Activated gamma-delta T cell treated with Interleukin-2 at 50 U/mL for 16 hours (primary cell): ENCODE data around the gene HSD17B1.
A peak's percentile ranks its signal among the peaks of the same experiment; 100 is the strongest.
"Not testable (repeated sequence)": the region's sequence is repeated elsewhere in the genome, so short reads cannot be mapped to it uniquely, and the experiment has no call there.

Experiments
- DNase-seq: peaks from one replicate; pipeline ENCODE4 v3.0.0-alpha.2; 2020

The HSD17B1 gene

GRCh38 chr17:42548070-42548837 is 4.5 kb upstream of the HSD17B1 start:
- peak; percentile 81 for DNase-seq

DNA sequence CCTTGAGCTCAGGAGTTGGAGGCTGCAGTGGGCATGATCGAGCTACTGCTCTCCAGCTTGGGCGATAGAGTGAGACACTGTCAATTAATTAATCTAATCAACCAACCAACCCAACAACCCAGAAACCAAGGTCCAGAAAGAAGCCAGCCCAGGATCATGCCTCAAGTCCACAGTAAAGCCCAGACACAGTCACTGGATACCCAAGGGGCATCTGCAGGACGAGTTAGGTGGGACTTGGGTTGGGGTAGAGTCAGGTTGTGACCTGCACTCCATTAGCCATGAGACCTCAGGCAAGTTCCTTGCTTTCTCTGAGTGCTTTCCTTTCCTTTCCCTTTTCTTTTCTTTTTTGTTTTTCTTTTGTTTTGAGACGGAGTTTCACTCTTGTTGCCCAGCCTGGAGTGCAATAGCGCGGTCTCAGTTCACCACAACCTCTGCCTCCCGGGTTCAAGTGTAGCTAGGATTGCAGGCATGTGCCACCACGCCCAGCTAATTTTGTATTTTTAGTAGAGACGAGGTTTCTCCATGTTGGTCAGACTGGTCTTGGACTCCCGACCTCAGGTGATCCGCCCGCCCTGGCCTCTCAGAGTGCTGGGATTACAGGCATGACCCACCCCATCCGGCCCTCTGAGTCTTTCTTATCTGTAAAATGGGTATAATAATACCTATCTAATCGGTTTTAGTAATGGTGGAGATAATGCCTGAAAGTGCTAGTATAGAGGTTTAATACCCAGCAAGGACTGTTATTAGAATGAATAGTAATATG is 3.5 kb upstream of the HSD17B1 start:
- DNase-seq, result no peak

GRCh38 chr17:42553161-42553818 is 567 bp downstream of the HSD17B1 start:
- DNase-seq, result no peak

DNA sequence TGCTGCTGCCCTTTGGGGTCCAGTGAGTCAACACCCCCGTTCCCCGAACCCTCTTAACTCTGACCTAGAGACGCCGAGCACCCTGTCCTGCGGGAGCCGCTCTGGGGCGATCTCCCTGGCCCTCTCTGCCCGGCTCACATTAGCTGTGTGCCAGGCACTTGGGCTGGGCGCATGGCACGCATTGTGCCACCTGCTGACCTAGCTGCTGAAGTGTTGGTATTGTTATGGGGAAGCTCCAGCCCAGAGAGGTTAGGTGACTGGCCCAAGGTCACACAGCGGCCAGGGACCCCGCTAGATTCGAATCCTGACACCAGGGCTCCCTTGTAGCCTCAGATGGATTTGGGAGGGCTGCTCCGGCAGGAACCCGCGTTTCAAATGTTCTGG is 1.1 kb downstream of the HSD17B1 start:
- DNase-seq, result no peak

DNA sequence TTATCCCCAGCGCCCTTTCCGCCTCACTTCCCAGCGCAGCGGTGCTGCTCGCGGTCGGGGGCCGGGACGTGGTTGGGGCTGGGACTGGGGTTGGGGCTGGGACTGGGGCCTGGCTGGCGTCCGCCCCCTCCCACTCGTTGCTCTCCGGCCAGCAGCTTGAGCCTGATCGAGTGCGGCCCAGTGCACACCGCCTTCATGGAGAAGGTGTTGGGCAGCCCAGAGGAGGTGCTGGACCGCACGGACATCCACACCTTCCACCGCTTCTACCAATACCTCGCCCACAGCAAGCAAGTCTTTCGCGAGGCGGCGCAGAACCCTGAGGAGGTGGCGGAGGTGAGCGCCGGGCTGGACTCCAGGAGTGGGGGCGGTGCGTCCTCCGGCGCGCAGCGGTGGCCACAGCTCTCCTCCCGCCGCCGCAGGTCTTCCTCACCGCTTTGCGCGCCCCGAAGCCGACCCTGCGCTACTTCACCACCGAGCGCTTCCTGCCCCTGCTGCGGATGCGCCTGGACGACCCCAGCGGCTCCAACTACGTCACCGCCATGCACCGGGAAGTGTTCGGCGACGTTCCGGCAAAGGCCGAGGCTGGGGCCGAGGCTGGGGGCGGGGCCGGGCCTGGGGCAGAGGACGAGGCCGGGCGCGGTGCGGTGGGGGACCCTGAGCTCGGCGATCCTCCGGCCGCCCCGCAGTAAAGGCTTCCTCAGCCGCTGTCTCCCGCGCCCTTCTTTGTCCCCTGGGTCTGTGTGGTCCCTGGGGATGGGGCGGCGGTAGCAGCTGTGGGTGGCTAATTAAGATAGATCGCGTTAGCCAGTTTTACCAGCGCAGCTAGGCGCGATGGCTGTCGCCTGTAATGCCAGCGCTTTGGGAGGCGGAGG is 1.8 kb downstream of the HSD17B1 start:
- DNase-seq, result peak; percentile 72

DNA sequence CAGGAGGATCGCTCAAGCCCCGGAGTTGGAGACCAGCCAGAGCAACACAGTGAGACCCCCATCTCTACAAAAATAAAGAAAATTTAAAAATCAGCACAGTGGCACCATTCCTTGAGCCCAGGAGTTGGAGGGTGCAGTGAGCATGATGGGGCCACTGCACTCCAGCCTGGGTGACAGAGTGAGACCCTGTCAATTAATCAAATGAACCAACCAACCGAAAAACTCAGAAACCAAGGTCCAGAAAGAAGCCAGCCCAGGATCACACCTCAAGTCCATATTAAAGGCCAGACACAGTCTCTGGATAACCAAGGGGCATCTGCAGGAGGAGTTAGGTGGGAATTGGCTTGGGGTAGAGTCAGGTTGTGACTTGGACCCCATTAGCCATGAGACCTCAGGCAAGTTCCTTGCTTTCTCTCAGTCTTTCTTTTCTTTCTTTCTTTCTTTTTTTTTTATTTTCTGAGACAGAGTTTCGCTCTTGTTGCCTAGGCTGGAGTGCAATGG is 2.4 kb downstream of the HSD17B1 start:
- DNase-seq, result no peak

- not testable (repeated sequence) for DNase-seq
These were observed 3.4 kb downstream of the HSD17B1 start for GRCh38 chr17:42555961-42556617.

GRCh38 chr17:42559075-42559474 is 6.4 kb downstream of the HSD17B1 start:
- no peak for DNase-seq

GRCh38 chr17:42560246-42560645 is 7.5 kb downstream of the HSD17B1 start:
- no peak for DNase-seq

DNA sequence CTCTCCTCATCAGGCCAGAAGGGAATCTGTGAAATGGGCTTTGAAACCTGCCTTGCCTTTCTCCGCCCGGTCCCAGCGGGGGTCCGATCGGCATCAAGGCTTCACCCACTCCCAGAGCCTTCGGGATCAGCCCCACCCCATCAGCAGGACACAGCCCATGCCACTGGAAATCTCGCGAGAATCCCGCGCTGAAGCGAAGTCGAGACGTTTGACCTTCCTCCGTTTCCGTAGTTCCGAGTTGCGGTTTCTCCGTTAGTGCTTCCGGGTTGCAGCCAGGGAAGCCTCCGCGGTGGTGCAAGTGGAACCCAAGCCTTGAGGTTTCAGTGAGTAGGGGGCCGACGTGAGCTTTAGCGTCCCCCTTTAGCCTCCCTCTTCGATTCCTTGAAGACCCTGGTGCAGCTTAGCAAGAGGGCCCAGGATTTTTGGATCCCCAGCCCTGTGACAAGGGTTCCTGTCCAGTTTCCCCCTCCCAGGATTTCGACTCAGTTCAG is 9.2 kb downstream of the HSD17B1 start, which contains the start of gene COASY:
Gene COASY (plus strand): TSS at position 252 of the 491 bp plus-strand sequence. CDS start 475 bp downstream, outside the sequence.
- DNase-seq, result peak; percentile 90

GRCh38 chr17:42562388-42563142 is 9.8 kb downstream of the HSD17B1 start:
- no peak for DNase-seq

DNA sequence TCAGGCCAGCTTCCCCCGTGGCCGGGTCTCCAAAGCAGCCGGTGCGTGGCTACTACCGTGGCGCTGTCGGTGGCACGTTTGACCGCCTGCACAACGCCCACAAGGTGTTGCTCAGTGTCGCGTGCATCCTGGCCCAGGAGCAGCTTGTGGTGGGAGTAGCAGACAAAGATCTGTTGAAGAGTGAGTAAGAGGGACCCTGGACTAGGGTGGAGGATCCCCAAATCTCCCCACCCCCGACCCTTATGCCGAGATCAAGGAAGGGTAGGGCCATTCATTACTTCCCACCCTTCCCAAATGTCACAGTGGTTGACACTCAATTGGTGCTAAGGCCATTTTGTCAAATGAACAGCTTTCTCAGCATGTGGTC is 10.4 kb downstream of the HSD17B1 start:
- no peak for DNase-seq

- no peak for DNase-seq
These were observed 10.8 kb downstream of the HSD17B1 start for GRCh38 chr17:42563543-42563942.

GRCh38 chr17:42563950-42564349 is 11.2 kb downstream of the HSD17B1 start:
- no peak for DNase-seq

DNA sequence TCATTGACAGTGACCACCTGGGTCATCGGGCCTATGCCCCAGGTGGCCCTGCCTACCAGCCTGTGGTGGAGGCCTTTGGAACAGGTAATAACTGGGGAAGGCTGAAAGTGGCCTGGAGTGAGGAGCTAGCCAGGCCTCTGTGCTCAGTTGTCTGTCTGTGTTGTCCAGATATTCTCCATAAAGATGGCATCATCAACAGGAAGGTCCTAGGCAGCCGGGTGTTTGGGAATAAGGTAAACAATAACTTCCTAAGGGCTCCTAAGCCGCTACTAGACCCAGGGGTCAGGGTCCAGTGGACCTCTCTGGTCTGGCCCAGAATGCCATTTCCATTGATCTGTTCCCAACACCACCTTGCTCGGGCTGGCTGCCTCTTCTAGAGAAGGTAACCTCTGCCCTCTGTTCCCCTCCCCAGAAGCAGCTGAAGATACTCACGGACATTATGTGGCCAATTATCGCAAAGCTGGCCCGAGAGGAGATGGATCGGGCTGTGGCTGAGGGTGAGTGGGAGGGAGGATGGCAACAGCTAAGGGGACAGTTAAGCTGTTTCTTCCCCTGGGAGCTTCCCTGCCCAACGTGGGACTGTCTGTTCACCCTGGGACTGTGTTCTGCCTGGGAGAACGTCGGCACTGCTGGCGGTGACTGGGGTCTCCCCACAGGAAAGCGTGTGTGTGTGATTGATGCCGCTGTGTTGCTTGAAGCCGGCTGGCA is 12.2 kb downstream of the HSD17B1 start:
- DNase-seq, result no peak

DNA sequence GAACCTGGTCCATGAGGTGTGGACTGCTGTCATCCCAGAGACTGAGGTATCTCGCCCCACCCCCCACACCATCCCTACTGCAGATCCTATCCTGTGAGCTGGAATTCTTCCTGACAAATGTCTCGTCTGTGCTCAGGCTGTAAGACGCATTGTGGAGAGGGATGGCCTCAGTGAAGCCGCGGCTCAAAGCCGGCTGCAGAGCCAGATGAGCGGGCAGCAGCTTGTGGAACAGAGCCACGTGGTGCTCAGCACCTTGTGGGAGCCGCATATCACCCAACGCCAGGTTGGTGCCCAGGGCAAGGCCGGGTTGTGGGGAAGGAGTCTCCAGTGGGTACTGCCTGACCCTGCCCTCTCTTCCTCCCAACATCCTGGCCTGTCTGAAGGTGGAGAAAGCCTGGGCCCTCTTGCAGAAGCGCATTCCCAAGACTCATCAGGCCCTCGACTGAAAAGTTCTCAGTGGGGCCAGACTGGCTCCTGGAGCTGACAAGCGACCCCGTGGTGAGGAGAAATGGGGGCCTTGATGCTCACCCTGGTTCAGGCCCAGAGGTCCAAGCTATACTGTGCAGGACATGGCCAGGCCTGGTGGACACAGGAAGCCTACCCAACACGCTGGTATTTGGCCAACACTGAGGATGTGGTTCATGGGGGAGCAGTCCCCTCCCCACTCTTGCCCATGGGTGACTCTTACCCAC is 12.9 kb downstream of the HSD17B1 start:
- DNase-seq, result no peak

DNA sequence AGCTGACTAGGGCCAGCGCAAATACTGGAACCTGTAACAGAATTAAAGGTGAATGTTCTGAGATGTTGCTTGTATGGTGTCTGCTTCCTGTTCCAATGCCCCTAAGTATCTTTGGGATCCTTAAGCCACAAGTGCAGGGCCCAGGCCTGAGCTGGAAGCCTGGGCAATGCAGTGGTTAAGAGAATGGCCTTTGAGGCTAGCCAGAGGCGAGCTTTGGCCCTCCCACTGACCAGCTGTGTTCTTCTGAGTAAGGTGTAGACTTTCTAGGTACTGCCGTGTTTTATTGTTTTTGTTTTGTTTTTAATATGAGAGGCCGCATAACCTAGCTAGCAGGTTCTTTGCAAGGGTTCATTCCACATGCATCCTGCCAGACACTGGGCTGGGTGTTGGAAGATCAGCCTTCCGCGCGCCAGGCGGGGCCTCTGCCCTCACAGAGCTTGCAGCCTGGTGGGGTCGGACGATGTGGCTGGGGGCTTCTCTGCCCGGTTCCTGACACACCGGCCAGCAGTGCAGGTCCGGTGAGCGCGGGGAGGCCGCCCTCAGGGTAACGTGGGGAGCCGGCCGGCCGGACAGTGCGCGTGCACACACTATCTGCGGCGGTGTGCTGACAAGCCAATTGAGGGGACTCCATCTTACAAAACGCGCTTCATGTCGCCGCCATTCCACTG is 13.6 kb downstream of the HSD17B1 start:
- no peak for DNase-seq

GRCh38 chr17:42566883-42567573 is 14.3 kb downstream of the HSD17B1 start, which contains the start of gene MLX:
TSS of gene MLX (plus strand) at chr17:42567100. CDS start at chr17:42567125, 25 bp downstream.
- peak; percentile 91 for DNase-seq
